H9 (cell line): ENCODE data around the gene ZNF738. TPM values are rescaled to one million over a fixed set of nuclear protein-coding genes. Genes with fewer than 3 reads are reported as not detected.

Experiments used
- DNase-seq: peaks from one replicate; pipeline ENCODE4 v3.0.0-alpha.2; 2017
- H2AFZ ChIP-seq: one replicate; pipeline ENCODE4 v1.6.1; 2013; ENCODE audit warnings: mild to moderate bottlenecking, low read length, control low read depth, moderate library complexity
- H2AK5ac ChIP-seq: 2 replicates; pipeline ENCODE4 v1.6.1; 2013; ENCODE audit warnings: low read length, control low read depth, mixed read lengths; ENCODE audit not compliant: insufficient read length
- H2BK120ac ChIP-seq: one replicate; pipeline ENCODE4 v1.6.1; 2013; ENCODE audit warnings: low read depth, mild to moderate bottlenecking, low read length, control low read depth, inconsistent platforms; ENCODE audit not compliant: poor library complexity, severe bottlenecking
- H2BK12ac ChIP-seq: 2 replicates; pipeline ENCODE4 v1.6.1; 2013; ENCODE audit warnings: low read length, control low read depth, mixed read lengths, low read depth; ENCODE audit not compliant: insufficient read length
- H2BK15ac ChIP-seq: 2 replicates; pipeline ENCODE4 v1.6.1; 2013; ENCODE audit warnings: low read depth, low read length, control low read depth
- H2BK20ac ChIP-seq: one replicate; pipeline ENCODE4 v1.6.1; 2013; ENCODE audit warnings: low read depth, mild to moderate bottlenecking, low read length, control low read depth, inconsistent platforms; ENCODE audit not compliant: poor library complexity, severe bottlenecking
- H2BK5ac ChIP-seq: 2 replicates; pipeline ENCODE4 v1.6.1; 2013; ENCODE audit warnings: low read length, control low read depth, mixed read lengths; ENCODE audit not compliant: insufficient read length
- H3K14ac ChIP-seq: 2 replicates; pipeline ENCODE4 v1.6.1; 2013; ENCODE audit warnings: low read length, control low read depth; ENCODE audit not compliant: insufficient read depth
- H3K18ac ChIP-seq: 2 replicates; pipeline ENCODE4 v1.6.1; 2013; ENCODE audit warnings: low read depth, mild to moderate bottlenecking, mixed read lengths, low read length, control low read depth; ENCODE audit not compliant: insufficient read length
- H3K23ac ChIP-seq: 2 replicates; pipeline ENCODE4 v1.6.1; 2013; ENCODE audit warnings: low read length, control low read depth, mixed read lengths, low read depth; ENCODE audit not compliant: insufficient read length
- H3K23me2 ChIP-seq: 2 replicates; pipeline ENCODE4 v1.6.1; 2013; ENCODE audit warnings: low read depth, mild to moderate bottlenecking, mixed read lengths, low read length, control low read depth; ENCODE audit not compliant: insufficient read length, poor library complexity, severe bottlenecking
- H3K27ac ChIP-seq: 2 replicates; pipeline ENCODE4 v1.5.1; 2013; ENCODE audit warnings: low read length, control low read depth, mixed read lengths, low read depth; ENCODE audit not compliant: insufficient read length
- H3K27me3 ChIP-seq: 2 replicates; pipeline ENCODE4 v1.6.1; 2013; ENCODE audit warnings: low read length, control low read depth, inconsistent platforms; ENCODE audit not compliant: insufficient read depth
- H3K4ac ChIP-seq: 2 replicates; pipeline ENCODE4 v1.6.1; 2013; ENCODE audit warnings: low read depth, mild to moderate bottlenecking, control low read depth, inconsistent platforms, low read length, moderate library complexity
- H3K4me1 ChIP-seq: 2 replicates; pipeline ENCODE4 v1.6.1; 2013; ENCODE audit warnings: low read length, control low read depth, inconsistent platforms; ENCODE audit not compliant: insufficient read depth
- H3K4me2 ChIP-seq: 2 replicates; pipeline ENCODE4 v1.6.1; 2013; ENCODE audit warnings: low read length, control low read depth, mixed read lengths; ENCODE audit not compliant: insufficient read length, insufficient read depth
- H3K56ac ChIP-seq: 2 replicates; pipeline ENCODE4 v1.6.1; 2013; ENCODE audit warnings: low read depth, mild to moderate bottlenecking, mixed read lengths, low read length, control low read depth; ENCODE audit not compliant: insufficient read length
- H3K79me1 ChIP-seq: 2 replicates; pipeline ENCODE4 v1.6.1; 2013; ENCODE audit warnings: low read depth, mild to moderate bottlenecking, moderate library complexity, low read length, control low read depth, inconsistent platforms; ENCODE audit not compliant: insufficient read depth, poor library complexity, severe bottlenecking
- H3K79me2 ChIP-seq: 2 replicates; pipeline ENCODE4 v1.6.1; 2013; ENCODE audit warnings: low read length, control low read depth, inconsistent platforms; ENCODE audit not compliant: insufficient read depth
- H3K9ac ChIP-seq: 2 replicates; pipeline ENCODE4 v1.6.1; 2013; ENCODE audit warnings: low read length, control low read depth, mixed read lengths; ENCODE audit not compliant: insufficient read length; ENCODE audit errors: extremely low read depth
- H3K9me3 ChIP-seq: one replicate; pipeline ENCODE4 v1.6.1; 2013; ENCODE audit warnings: low read depth, low read length, inconsistent platforms; ENCODE audit not compliant: control insufficient read depth
- H3T11ph ChIP-seq: one replicate; pipeline ENCODE4 v1.6.1; 2013; ENCODE audit warnings: mild to moderate bottlenecking, low read length, control low read depth, inconsistent platforms
- H4K20me1 ChIP-seq: one replicate; pipeline ENCODE4 v1.6.1; 2013; ENCODE audit not compliant: control insufficient read depth, insufficient read length, insufficient read depth
- H4K5ac ChIP-seq: 2 replicates; pipeline ENCODE4 v1.6.1; 2013; ENCODE audit warnings: low read depth, mild to moderate bottlenecking, mixed read lengths, low read length, control low read depth; ENCODE audit not compliant: insufficient read length
- H4K8ac ChIP-seq: replicated peaks from 2 replicates; pipeline ENCODE4 v1.6.1; 2013; ENCODE audit warnings: low read length, control low read depth, mixed read lengths, low read depth; ENCODE audit not compliant: insufficient read length
- H4K91ac ChIP-seq: 2 replicates; pipeline ENCODE4 v1.6.1; 2013; ENCODE audit warnings: low read depth, mild to moderate bottlenecking, moderate library complexity, mixed read lengths, low read length, control low read depth; ENCODE audit not compliant: insufficient read length
- H3K27ac Mint-ChIP-seq, 3 experiments: 2 replicates in 2 of 3; 3 replicates in 1 of 3; pipeline ENCODE4 v1.8.0; 2020 to 2021; ENCODE audit warnings: mixed read lengths in 3 of 3, mild to moderate bottlenecking in 1 of 3, moderate library complexity in 1 of 3
- H3K27me3 Mint-ChIP-seq: 2 replicates; pipeline ENCODE4 v1.8.0; 2021; ENCODE audit warnings: low read depth, mild to moderate bottlenecking, moderate library complexity, mixed read lengths
- H3K36me3 Mint-ChIP-seq, 3 experiments: 2 replicates in 2 of 3; 3 replicates in 1 of 3; pipeline ENCODE4 v1.8.0; 2020 to 2021; ENCODE audit warnings: low read depth in 3 of 3, mixed read lengths in 3 of 3; ENCODE audit not compliant: insufficient read depth in 1 of 3
- H3K4me1 Mint-ChIP-seq, 2 experiments: 2 replicates each; pipeline ENCODE4 v1.8.0; 2020; ENCODE audit warnings: mixed read lengths in 2 of 2
- H3K4me3 Mint-ChIP-seq, 2 experiments: 2 replicates in 1 of 2; 3 replicates in 1 of 2; pipeline ENCODE4 v1.8.0; 2020 to 2021; ENCODE audit warnings: mild to moderate bottlenecking in 2 of 2, mixed read lengths in 2 of 2, moderate library complexity in 1 of 2
- H3K9me3 Mint-ChIP-seq, 2 experiments: 2 replicates in 1 of 2; 3 replicates in 1 of 2; pipeline ENCODE4 v1.8.0; 2020; ENCODE audit warnings: mild to moderate bottlenecking in 2 of 2, mixed read lengths in 2 of 2, moderate library complexity in 1 of 2
- CTCF ChIP-seq: fragments of 200-600 bp; sonication (generic); conservative IDR thresholded peaks from 3 replicates; pipeline ENCODE4 v1.8.0; 2021; ENCODE audit warnings: antibody characterized with exemption, mild to moderate bottlenecking
- WGBS: extraction: QIAGEN DNeasy Blood & Tissue Kit; methylation state at CpG from one replicate; pipeline ENCODE4 v1.1.7; 2013; ENCODE audit warnings: missing lambda C conversion rate, low lambda C conversion rate, mixed read lengths; ENCODE audit not compliant: insufficient read length; ENCODE audit errors: extremely low coverage; 5-methylcytosine and 5-hydroxymethylcytosine counted together
- total RNA-seq: library from RNA; stranded (reverse); gene quantifications from 2 replicates; pipeline ENCODE4 v1.2.1, GENCODE V29; 2021

Gene ZNF738
- total RNA-seq, 1 experiment from 2014 or later = 63.3 TPM

- WGBS = no CpG with 5 or more reads among the region's 1 CpG
- peaks cover 19 to 64% of the 10 kb centered on the region in 2 experiments for H3K9me3 Mint-ChIP-seq
Observed at GRCh38 chr19:21410166-21410565, 51.4 kb downstream of the ZNF738 start.

More at GRCh38 chr19:21410166-21410565, 51.4 kb downstream of the ZNF738 start:
- Histone ChIP-seq H2AK5ac (no peak overlapping the region), H3K27me3 (no peaks in the 10 kb centered on the region), H3K23me2 (no peaks in the 10 kb centered on the region), H2BK5ac (no peak overlapping the region), H3K4me1 (no peaks in the 10 kb centered on the region), H3K23ac (no peak overlapping the region), H2AFZ (no peak overlapping the region), H2BK12ac (no peak overlapping the region), H3K4me2 (no peak overlapping the region), H2BK20ac (no peak overlapping the region), H3K79me2 (no peaks in the 10 kb centered on the region; the same call in 1 of the 2 replicates), H3K4ac (no peak overlapping the region), H4K91ac (no peak overlapping the region), H3K9me3 (peaks cover 10% of the 10 kb centered on the region), H4K8ac (no peak overlapping the region), H4K5ac (no peak overlapping the region), H4K20me1 (no peaks in the 10 kb centered on the region), H3T11ph (no peak overlapping the region), H3K56ac (no peak overlapping the region), H2BK120ac (no peak overlapping the region), H3K27ac (no peak overlapping the region), H2BK15ac (no peak overlapping the region), H3K9ac (no peak overlapping the region), H3K14ac (no peak overlapping the region), H3K18ac (no peak overlapping the region), H3K79me1 (peaks cover 2% of the 10 kb centered on the region)
- Mint-ChIP-seq H3K4me1 (0 out of 4 replicates have a peak, but pooled peaks cover 0 to 2% of the 10 kb centered on the region in 2 experiments), H3K27ac (no peak overlapping the region), H3K27me3 (no peaks in the 10 kb centered on the region; the same call in 1 of the 2 replicates), H3K36me3 (peaks cover 79 to 94% (median 85%) of the 10 kb centered on the region in 3 experiments), H3K4me3 (no peak overlapping the region)
- no peak for DNase-seq
- TF ChIP-seq CTCF = no peak
